ENCODE results near the gene FHIT. TPM values are rescaled to one million over a fixed set of nuclear protein-coding genes. Genes with fewer than 3 reads are reported as not detected.
A peak's percentile ranks its signal among the peaks of the same experiment; 100 is the strongest.

Gene FHIT
- total RNA-seq (10 to 100 TPM in 3 of 7 donors, 1 to 10 TPM in 4; 5.1 to 11.8 (median 9.5) TPM), polyA plus RNA-seq (10 to 100 TPM in 1 of 2 donors, 1 to 10 TPM in 1; 6.7 to 10.4 TPM)
- long read RNA-seq, donor 1, partial matches to known transcripts = 0 of 3 reads
- long read RNA-seq, donor 1, other reads (novel, unspliced or antisense) = 3 of 3 reads
- long read RNA-seq, donor 2 = 0 reads
- long read RNA-seq, donor 3, partial matches to known transcripts = 1 of 4 reads
- long read RNA-seq, donor 3, other reads (novel, unspliced or antisense) = 3 of 4 reads

GRCh38 chr3:61251174-61251972, at the start of gene FHIT:
Gene FHIT (minus strand): TSS chr3:61251452.
- Histone ChIP-seq H3K4me3 (peak within 1 kb of the TSS; percentile 86), H3K36me3 (no peaks in the 10 kb centered on the region), H3K27ac (peak within 1 kb of the TSS; percentile 76 to 78), H3K4me1 (ENCODE audit: insufficient read depth) (peaks cover 2% of the 10 kb centered on the region), H3K27me3 (no peaks in the 10 kb centered on the region), H3K9me3 (no peaks in the 10 kb centered on the region)
- DNase-seq = peak; percentile 94 to 95 (median 95)
- peak; percentile 33 for TF ChIP-seq POLR2A (IDR thresholded peaks at IDR 0.05)
- TF ChIP-seq EP300 (IDR thresholded peaks at IDR 0.05) = no peak
- TF ChIP-seq CTCF (IDR thresholded peaks at IDR 0.05) = no peak
- WGBS, 3 donors = 0 to 1% (median 0%) methylated on average over 40 to 41 of the region's 41 CpGs
- intact Hi-C loops (cut with DNase I) = no loop called here

- H3K9me3 ChIP-seq = no peaks in the 10 kb centered on the region
- no peak overlapping the region for H3K27ac ChIP-seq
- 21 to 34% (median 22%) methylated on average over 2 of the region's 2 CpGs for WGBS, 3 donors
- H3K4me3 ChIP-seq = no peak overlapping the region
- no peak for TF ChIP-seq POLR2A (IDR thresholded peaks at IDR 0.05)
- no peak for TF ChIP-seq EP300 (IDR thresholded peaks at IDR 0.05)
- TF ChIP-seq CTCF (IDR thresholded peaks at IDR 0.05) = no peak
- H3K36me3 ChIP-seq = no peaks in the 10 kb centered on the region
- intact Hi-C loops (cut with DNase I) = no loop called here
- no peaks in the 10 kb centered on the region for H3K4me1 ChIP-seq (ENCODE audit: insufficient read depth)
- H3K27me3 ChIP-seq = no peaks in the 10 kb centered on the region
- no peak for DNase-seq
Observed at GRCh38 chr3:61300786-61301185, 49.5 kb upstream of the FHIT start.

- TF ChIP-seq EP300 (IDR thresholded peaks at IDR 0.05) = no peak
- no peak for TF ChIP-seq CTCF (IDR thresholded peaks at IDR 0.05)
- TF ChIP-seq POLR2A (IDR thresholded peaks at IDR 0.05) = no peak
- no peaks in the 10 kb centered on the region for H3K27me3 ChIP-seq
- H3K36me3 ChIP-seq = no peaks in the 10 kb centered on the region
- H3K9me3 ChIP-seq = no peaks in the 10 kb centered on the region
- WGBS, 3 donors = 59 to 73% (median 68%) methylated on average over 4 of the region's 4 CpGs
- no peak for DNase-seq
- intact Hi-C loops (cut with DNase I) = no loop called here
- no peak overlapping the region for H3K27ac ChIP-seq
- H3K4me1 ChIP-seq (ENCODE audit: insufficient read depth) = no peaks in the 10 kb centered on the region
- H3K4me3 ChIP-seq = no peak overlapping the region
Observed at GRCh38 chr3:61300006-61300380, 48.7 kb upstream of the FHIT start.

- Histone ChIP-seq H3K9me3 (no peaks in the 10 kb centered on the region), H3K4me1 (ENCODE audit: insufficient read depth) (no peaks in the 10 kb centered on the region), H3K4me3 (no peak overlapping the region), H3K27ac (no peak overlapping the region), H3K27me3 (no peaks in the 10 kb centered on the region), H3K36me3 (no peaks in the 10 kb centered on the region)
- DNase-seq = no peak
- intact Hi-C loops (cut with DNase I) = no loop called here
- TF ChIP-seq EP300 (IDR thresholded peaks at IDR 0.05) = no peak
- no peak for TF ChIP-seq CTCF (IDR thresholded peaks at IDR 0.05)
- TF ChIP-seq POLR2A (IDR thresholded peaks at IDR 0.05) = no peak
- 83 to 95% (median 90%) methylated on average over 3 of the region's 3 CpGs for WGBS, 3 donors
Observed at GRCh38 chr3:61299343-61300005, 48.2 kb upstream of the FHIT start.

Measured in ovary (tissue), 10 donors.